ENCODE measurements around the gene FAM43B. TPM values are rescaled to one million over a fixed set of nuclear protein-coding genes. Genes with fewer than 3 reads are reported as not detected.

FAM43B gene
- polyA plus RNA-seq, 2 of the 4 experiments (the other 2 are of a cell fraction) = 0.76 to 6.9 TPM

GRCh38 chr1:20594746-20595145 lies 42.4 kb downstream of the FAM43B start (continued):
- TF ChIP-seq ATOH8 (CRISPR knock-in tag; IDR thresholded peaks at IDR 0.05; ENCODE audit: low read depth) (no peak), MAFK (IDR thresholded peaks at IDR 0.05; ENCODE audit: partially characterized antibody) (no peak), CHD2 (IDR thresholded peaks at IDR 0.05; ENCODE audit: low read length, partially characterized antibody) (no peak), POLR2A (IDR thresholded peaks at IDR 0.05; ENCODE audit: low read length) (no peak), CHD4 (IDR thresholded peaks at IDR 0.05; ENCODE audit: borderline replicate concordance) (no peak)

GRCh38 chr1:20596106-20596505 lies 43.7 kb downstream of the FAM43B start:
- no peak overlapping the region for H3K27ac ChIP-seq
- DNase-seq (ENCODE audit: low read depth in 1 of 2, low spot score in 1 of 2) (no peak), FAIRE-seq (no peak), ATAC-seq (no peak)
- no peak overlapping the region for H3K4me3 ChIP-seq
- peaks cover 15% of the 10 kb centered on the region for H3K4me1 ChIP-seq
- ChIA-PET POLR2A (no interaction called here), CTCF (interaction anchor here (0.8 to 1.8 kb wide), 6 partner anchors 8 to 384 kb away, joined by 3 to 5 read pairs (median 4); no protein-coding TSS in a partner anchor)
- H3K9me3 ChIP-seq = no peaks in the 10 kb centered on the region
- no peak overlapping the region for H3K4me2 ChIP-seq
- TF ChIP-seq CHD4 (IDR thresholded peaks at IDR 0.05; ENCODE audit: borderline replicate concordance) (no peak), HOXA7 (CRISPR knock-in tag; IDR thresholded peaks at IDR 0.05) (no peak), FOXS1 (CRISPR knock-in tag; IDR thresholded peaks at IDR 0.05) (no peak), ZFP36 (IDR thresholded peaks at IDR 0.05; ENCODE audit: borderline replicate concordance, partially characterized antibody) (no peak), JUNB (IDR thresholded peaks at IDR 0.05) (no peak), CBX2 (IDR thresholded peaks at IDR 0.05; ENCODE audit: borderline replicate concordance, low read depth) (no peak), CBX8 (IDR thresholded peaks at IDR 0.05) (no peak), HOXB13 (CRISPR knock-in tag; IDR thresholded peaks at IDR 0.05; ENCODE audit: low read depth) (no peak), EHMT2 (IDR thresholded peaks at IDR 0.05; ENCODE audit: low read depth) (no peak), SREBF2 (IDR thresholded peaks at IDR 0.05) (no peak), PBX3 (IDR thresholded peaks at IDR 0.05) (no peak), GATA3 (IDR thresholded peaks at IDR 0.05; ENCODE audit: borderline replicate concordance) (no peak), TFCP2L1 (CRISPR knock-in tag; IDR thresholded peaks at IDR 0.05) (no peak), NPAS2 (CRISPR knock-in tag; IDR thresholded peaks at IDR 0.05; ENCODE audit: borderline replicate concordance) (no peak), RCOR1 (IDR thresholded peaks at IDR 0.05; ENCODE audit: low read depth, low read length) (no peak), HOXB5 (CRISPR knock-in tag; IDR thresholded peaks at IDR 0.05) (no peak), ZNF302 (CRISPR knock-in tag; IDR thresholded peaks at IDR 0.05) (no peak), BCL3 (IDR thresholded peaks at IDR 0.05) (no peak), NR3C1 (IDR thresholded peaks at IDR 0.05) (no peak)
- 79% methylated on average over 6 of the region's 6 CpGs for WGBS (ENCODE audit: missing lambda C conversion rate)

GRCh38 chr1:20597650-20598049 lies 45.3 kb downstream of the FAM43B start:
- DNase-seq (ENCODE audit: low read depth in 1 of 2, low spot score in 1 of 2) (no peak), ATAC-seq (no peak), FAIRE-seq (no peak)
- no peak overlapping the region for H3K27ac ChIP-seq
- CTCF ChIA-PET = interaction anchor here (1.0 kb wide), 1 partner anchor 36 kb away, joined by 3 read pairs; no protein-coding TSS in a partner anchor
- peaks cover 22% of the 10 kb centered on the region for H3K4me1 ChIP-seq
- POLR2A ChIA-PET = no interaction called here
- 96% methylated on average over 3 of the region's 3 CpGs for whole genome bisulfite sequencing (ENCODE audit: missing lambda C conversion rate)
- H3K9me3 ChIP-seq = no peaks in the 10 kb centered on the region
- H3K4me2 ChIP-seq = no peak overlapping the region
- H3K4me3 ChIP-seq = no peak overlapping the region
- TF ChIP-seq CTCF (IDR thresholded peaks at IDR 0.05) = no peak
- TF ChIP-seq RFX5 (IDR thresholded peaks at IDR 0.05) = no peak
- no peak for TF ChIP-seq ZNF302 (CRISPR knock-in tag; IDR thresholded peaks at IDR 0.05)
- TF ChIP-seq ESRRA (IDR thresholded peaks at IDR 0.05; ENCODE audit: borderline replicate concordance, low read length) = no peak
- TF ChIP-seq SREBF2 (IDR thresholded peaks at IDR 0.05) = no peak
- TF ChIP-seq HOXB13 (CRISPR knock-in tag; IDR thresholded peaks at IDR 0.05; ENCODE audit: low read depth) = no peak
- TF ChIP-seq GATA3 (IDR thresholded peaks at IDR 0.05; ENCODE audit: borderline replicate concordance) = no peak
- no peak for TF ChIP-seq MAFK (IDR thresholded peaks at IDR 0.05; ENCODE audit: partially characterized antibody)
